K562 (cell line): ENCODE measurements around the gene CD52. TPM values are rescaled to one million over a fixed set of nuclear protein-coding genes. Genes with fewer than 3 reads are reported as not detected.

Source experiments
- BRF1 ChIP-seq: IDR thresholded peaks from 3 replicates; pipeline ENCODE4 v1.6.1; 2011; ENCODE audit warnings: borderline replicate concordance, mild to moderate bottlenecking; ENCODE audit not compliant: insufficient read length; ENCODE audit errors: extremely low read depth
- CAMTA2 ChIP-seq: fragments of 250-450 bp; sonication (Bioruptor Pico); conservative IDR thresholded peaks from 2 replicates; pipeline ENCODE4 v1.5.1; 2022
- CC2D1A ChIP-seq: fragments of 450-650 bp; IDR thresholded peaks from 2 replicates; pipeline ENCODE4 v1.6.1; 2017; ENCODE audit warnings: mild to moderate bottlenecking
- EGR1 ChIP-seq: fragments of 450-650 bp; conservative IDR thresholded peaks from 2 replicates; pipeline ENCODE4 v1.6.1; 2017; ENCODE audit warnings: mild to moderate bottlenecking
- GTF2A2 ChIP-seq: IDR thresholded peaks from 2 replicates; pipeline ENCODE4 v1.6.1; 2016; ENCODE audit warnings: mild to moderate bottlenecking, missing genetic modification characterization, missing compliant biosample characterization
- HBP1 ChIP-seq: fragments of 450-650 bp; formaldehyde crosslinking; IDR thresholded peaks from 2 replicates; pipeline ENCODE4 v1.4.0; 2022; ENCODE audit warnings: missing genetic modification characterization
- HDAC1 ChIP-seq, 2 experiments: fragments of 450-650 bp; IDR thresholded peaks; 2 replicates each; pipeline ENCODE4 v1.6.1; 2016 to 2017; ENCODE audit warnings: inconsistent platforms in 1 of 2, mild to moderate bottlenecking in 1 of 2, moderate library complexity in 1 of 2
- HMG20B ChIP-seq: fragments of 250-450 bp; sonication (Bioruptor Pico); IDR thresholded peaks from 2 replicates; pipeline ENCODE4 v1.5.0; 2021; ENCODE audit warnings: mild to moderate bottlenecking
- MLLT1 ChIP-seq, 2 experiments: fragments of 450-650 bp; IDR thresholded peaks; 2 replicates each; pipeline ENCODE4 v1.6.1; 2016
- NFRKB ChIP-seq: fragments of 450-650 bp; IDR thresholded peaks from 2 replicates; pipeline ENCODE4 v1.6.1; 2016; ENCODE audit warnings: low read depth
- RB1 ChIP-seq: fragments of 450-650 bp; IDR thresholded peaks from 2 replicates; pipeline ENCODE4 v1.6.1; 2017; ENCODE audit warnings: low read depth, mild to moderate bottlenecking
- RBFOX2 ChIP-seq: fragments of 200-400 bp; formaldehyde crosslinking; IDR thresholded peaks from 2 replicates; pipeline ENCODE4 v1.6.1; 2017; ENCODE audit warnings: low read depth, mild to moderate bottlenecking, low read length, moderate library complexity
- TAF9B ChIP-seq: fragments of 450-650 bp; IDR thresholded peaks from 2 replicates; pipeline ENCODE4 v1.6.1; 2018; ENCODE audit warnings: mild to moderate bottlenecking; ENCODE audit not compliant: partially characterized antibody
- TAL1 ChIP-seq: fragments of 450-650 bp; IDR thresholded peaks from 2 replicates; pipeline ENCODE4 v1.6.1; 2016; ENCODE audit warnings: mild to moderate bottlenecking
- TEAD4 ChIP-seq, 2 experiments: sonication (generic) in 1 of 2; formaldehyde crosslinking in 1 of 2; IDR thresholded peaks; 2 replicates each; pipeline versions ENCODE4 v1.6.1 to v1.8.0; 2012 to 2022; ENCODE audit warnings: borderline replicate concordance in 1 of 2, inconsistent platforms in 1 of 2, low read length in 1 of 2, mild to moderate bottlenecking in 1 of 2, missing genetic modification reagents in 1 of 2
- USF2 ChIP-seq: sonication (generic); formaldehyde crosslinking; IDR thresholded peaks from 2 replicates; pipeline ENCODE4 v1.5.0; 2020; ENCODE audit warnings: missing genetic modification reagents
- ZBTB12 ChIP-seq: fragments of 250-450 bp; sonication (Bioruptor Pico); IDR thresholded peaks from 2 replicates; pipeline ENCODE4 v1.4.0; 2020
- ZC3H8 ChIP-seq: fragments of 450-650 bp; IDR thresholded peaks from 2 replicates; pipeline ENCODE4 v1.6.1; 2017
- ZNF347 ChIP-seq: fragments of 450-650 bp; formaldehyde crosslinking; IDR thresholded peaks from 2 replicates; pipeline ENCODE4 v1.4.0; 2020; ENCODE audit warnings: low read depth, mild to moderate bottlenecking, moderate library complexity
- ZNF444 ChIP-seq: fragments of 250-450 bp; sonication (Bioruptor Pico); IDR thresholded peaks from 2 replicates; pipeline ENCODE4 v1.4.0; 2020; ENCODE audit warnings: mild to moderate bottlenecking, moderate library complexity
- ZNF589 ChIP-seq: fragments of 200-800 bp; sonication (Bioruptor generic); IDR thresholded peaks from 2 replicates; pipeline ENCODE4 v1.6.1; 2016; ENCODE audit warnings: low read depth, missing genetic modification characterization, missing compliant biosample characterization
- ZNF717 ChIP-seq: fragments of 250-450 bp; sonication (Bioruptor Pico); IDR thresholded peaks from 2 replicates; pipeline ENCODE4 v1.5.0; 2021
- polyA plus RNA-seq, 8 experiments: library from polyadenylated mRNA; depleted of rRNA in 4 of 8; stranded (reverse) in 5 of 8; unstranded in 3 of 8; fragments of >200 nt; fragmentation: Nextera tagmentation in 2 of 8; fragmentation: Illumina TruSeq in 1 of 8; extraction: Ambion mirVana in 2 of 8; extraction: Trizol in 1 of 8; gene quantifications; 2 replicates each; pipeline versions ENCODE4 v1.2.1 to v1.2.3, GENCODE V29; 2011 to 2014; ENCODE audit warnings: inconsistent platforms in 1 of 8, missing spikeins in 1 of 8
- total RNA-seq, 7 experiments: library from RNA; depleted of rRNA in 6 of 7; stranded (reverse); fragments of >200 nt in 6 of 7; fragmentation: Illumina TruSeq in 2 of 7; extraction: Trizol in 2 of 7; gene quantifications; 2 replicates each; pipeline versions ENCODE4 v1.2.1 to v1.2.3, GENCODE V29; 2011 to 2021; ENCODE audit warnings: low replicate concordance in 1 of 7

The CD52 gene
- total and polyA plus RNA-seq, 9 of the 15 experiments (the other 6 are each of a cell fraction or from before 2014, with no cell fraction given), result 34.9 to 488 (median 173) TPM

- TF ChIP-seq TEAD4 (IDR thresholded peaks at IDR 0.05; ENCODE audit: low read length) (peak; percentile 90), TEAD4 (CRISPR knock-in tag; IDR thresholded peaks at IDR 0.05; ENCODE audit: borderline replicate concordance) (peak; percentile 15; the same call in 1 of the 2 replicates), GTF2A2 (tag) (no peak), RBFOX2 (peak; percentile 32; the same call in 1 of the 2 replicates), CC2D1A (peak; percentile 58; the same call in 1 of the 2 replicates), CAMTA2 (CRISPR knock-in tag) (no peak), ZBTB12 (peak; percentile 62), HDAC1 (IDR thresholded peaks at IDR 0.05) (peak in 1 of 2 experiments; percentile 94; a peak in 2 of 4 replicates), TAL1 (peak; percentile 50; the same call in 1 of the 2 replicates), HMG20B (CRISPR knock-in tag) (no peak), RB1 (peak; percentile 76), TAF9B (no peak), ZNF444 (CRISPR knock-in tag) (0 out of 2 replicates have a peak, but pooled peaks have one; percentile 46), ZC3H8 (no peak), ZNF589 (CRISPR knock-in tag) (peak; percentile 95; the same call in 1 of the 2 replicates), NFRKB (no peak; the same call in 1 of the 2 replicates), HBP1 (CRISPR knock-in tag) (peak; percentile 51; the same call in 1 of the 2 replicates), ZNF347 (no peak), ZNF717 (CRISPR knock-in tag) (no peak; the same call in 1 of the 2 replicates), BRF1 (no peak), USF2 (CRISPR knock-in tag) (no peak), EGR1 (peak; percentile 99), MLLT1 (IDR thresholded peaks at IDR 0.05) (peak; percentile 22 to 79; a peak in 2 of 4 replicates)
These were observed 33.0 kb upstream of the CD52 start (continued) for GRCh38 chr1:26284597-26285347.
